ENCODE results near the gene ALDH1A3. TPM values are rescaled to one million over a fixed set of nuclear protein-coding genes. Genes with fewer than 3 reads are reported as not detected.

Gene ALDH1A3
- total and polyA plus RNA-seq, 11 donors: 0.82 to 37.1 (median 4.7) TPM

GRCh38 chr15:100833417-100834389 is 45.9 kb upstream of the ALDH1A3 start:
- DNase-seq (no peak), ATAC-seq (no peak)
- no peak for TF ChIP-seq CTCF (IDR thresholded peaks at IDR 0.05)
- no peak for TF ChIP-seq POLR2A (IDR thresholded peaks at IDR 0.05)
- no peak overlapping the region for H3K27ac ChIP-seq
- intact Hi-C loops (cut with DNase I): no loop called here
- no peaks in the 10 kb centered on the region for H3K36me3 ChIP-seq
- H3K4me1 ChIP-seq: no peaks in the 10 kb centered on the region
- WGBS, 4 donors: 70 to 76% (median 73%) methylated on average over 11 of the region's 11 CpGs
- peaks cover 0 to 3% (median 0%) of the 10 kb centered on the region in 12 donors for H3K9me3 ChIP-seq
- H3K27me3 ChIP-seq: peaks cover 0 to 6% (median 0%) of the 10 kb centered on the region in 9 donors
- H3K4me3 ChIP-seq: no peak overlapping the region

GRCh38 chr15:100834731-100835130 is 44.9 kb upstream of the ALDH1A3 start:
- H3K27ac ChIP-seq: no peak overlapping the region
- intact Hi-C loops (cut with DNase I): no loop called here
- TF ChIP-seq POLR2A (IDR thresholded peaks at IDR 0.05) (no peak), CTCF (IDR thresholded peaks at IDR 0.05) (no peak)
- H3K4me1 ChIP-seq: no peaks in the 10 kb centered on the region
- no peaks in the 10 kb centered on the region for H3K36me3 ChIP-seq
- H3K4me3 ChIP-seq: no peak overlapping the region
- ATAC-seq: no peak
- peaks cover 0 to 3% (median 0%) of the 10 kb centered on the region in 12 donors for H3K9me3 ChIP-seq
- 66 to 77% (median 76%) methylated on average over 3 of the region's 3 CpGs for WGBS, 4 donors
- peaks cover 0 to 6% (median 0%) of the 10 kb centered on the region in 9 donors for H3K27me3 ChIP-seq
- no peak for DNase-seq

GRCh38 chr15:100835636-100836035 is 44.0 kb upstream of the ALDH1A3 start:
- intact Hi-C loops (cut with DNase I): no loop called here
- TF ChIP-seq POLR2A (IDR thresholded peaks at IDR 0.05): no peak
- no peak for TF ChIP-seq CTCF (IDR thresholded peaks at IDR 0.05)
- ATAC-seq (no peak), DNase-seq (no peak)
- Histone ChIP-seq H3K9me3 (peaks cover 0 to 3% (median 0%) of the 10 kb centered on the region in 12 donors), H3K27ac (no peak overlapping the region), H3K4me3 (no peak overlapping the region), H3K4me1 (no peaks in the 10 kb centered on the region), H3K27me3 (peaks cover 0 to 6% (median 0%) of the 10 kb centered on the region in 9 donors), H3K36me3 (no peaks in the 10 kb centered on the region)
- 71 to 80% (median 75%) methylated on average over 5 of the region's 5 CpGs for WGBS, 4 donors

GRCh38 chr15:100836501-100836900 is 43.1 kb upstream of the ALDH1A3 start:
- Histone ChIP-seq H3K27ac (no peak overlapping the region), H3K27me3 (peaks cover 0 to 6% (median 0%) of the 10 kb centered on the region in 9 donors), H3K4me1 (no peaks in the 10 kb centered on the region), H3K4me3 (no peak overlapping the region), H3K36me3 (no peaks in the 10 kb centered on the region), H3K9me3 (peaks cover 0 to 3% (median 0%) of the 10 kb centered on the region in 12 donors)
- DNase-seq: no peak
- ATAC-seq: no peak
- WGBS, 4 donors: 58 to 71% (median 70%) methylated on average over 5 of the region's 5 CpGs
- intact Hi-C loops (cut with DNase I): no loop called here
- no peak for TF ChIP-seq POLR2A (IDR thresholded peaks at IDR 0.05)
- no peak for TF ChIP-seq CTCF (IDR thresholded peaks at IDR 0.05)
